Heart left ventricle (tissue), 13 donors: Measurements from ENCODE around the gene APLP2.

Experiments
- POLR2A ChIP-seq, 2 donors: fragments of 450-650 bp; IDR thresholded peaks; one replicate each; pipeline ENCODE4 v1.6.1; 2017; ENCODE audit warnings: antibody characterized with exemption in 2 of 2, mild to moderate bottlenecking in 2 of 2, moderate library complexity in 2 of 2
- TF ChIP-seq, protein P1 (sequence below), 12 donors: fragments of 200-600 bp; sonication (generic) in 4 of 12; IDR thresholded peaks; one replicate each; pipeline versions ENCODE4 v1.5.0 to v1.8.0; 2018 to 2022; ENCODE audit warnings: antibody characterized with exemption in 12 of 12, mild to moderate bottlenecking in 5 of 12
- donor health status: ischemic (EF 13 %, LVEDD 7.1; RV severe dilation, severe dysfunction).
- donor health status: DM: no; HTN: yes; CAD: no.
- donor health status: DM: no; HTN: no; CAD: no.
- donor health status: ischemic (EF 25% LVEDD 6.9; RV normal size, moderate dysfunction).
- donor health status: ischemic (EF 25% LVEDD 5.7; RV mildly dilated, moderate dysfunction).
- donor health status: ischemic (EF 35%, LVEDD 5.7; RV mildly dilated, moderate dysfunction).
- donor health status: nonischemic (EF 11% LVEDD 7.7; RV severe dilation, severe dysfunction).
- donor health status: DM: yes; HTN: yes; CAD: no.
- donor health status: PGD.
- donor health status: ischemic (EF 29% LVEDD 5.4; RV normal size, mild dysfunction).
- donor health status: nonischemic (EF 23%, LVEDD 6.1; RV moderate dilation, normal function).

DNA sequence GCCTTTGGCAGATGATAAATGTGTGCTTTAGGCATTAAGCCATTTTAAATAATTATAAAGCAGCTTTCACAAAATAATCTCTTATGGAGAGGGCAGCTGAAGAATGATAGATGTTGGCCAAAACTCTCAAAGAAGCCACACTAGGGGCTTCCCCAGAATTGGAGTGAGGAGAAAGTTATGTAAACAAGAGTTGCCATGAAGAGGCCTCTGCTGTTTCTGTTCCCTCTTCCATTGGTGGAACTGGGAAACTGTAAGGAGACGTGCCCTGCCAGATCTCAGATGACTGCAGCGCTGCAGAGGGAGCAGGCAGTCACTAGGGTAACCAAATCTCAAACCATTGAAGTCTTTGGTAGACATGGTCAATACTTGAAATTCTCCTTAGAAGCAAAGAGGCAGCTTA lies 19.4 kb upstream of the APLP2 start:
- TF ChIP-seq, protein P1, sequence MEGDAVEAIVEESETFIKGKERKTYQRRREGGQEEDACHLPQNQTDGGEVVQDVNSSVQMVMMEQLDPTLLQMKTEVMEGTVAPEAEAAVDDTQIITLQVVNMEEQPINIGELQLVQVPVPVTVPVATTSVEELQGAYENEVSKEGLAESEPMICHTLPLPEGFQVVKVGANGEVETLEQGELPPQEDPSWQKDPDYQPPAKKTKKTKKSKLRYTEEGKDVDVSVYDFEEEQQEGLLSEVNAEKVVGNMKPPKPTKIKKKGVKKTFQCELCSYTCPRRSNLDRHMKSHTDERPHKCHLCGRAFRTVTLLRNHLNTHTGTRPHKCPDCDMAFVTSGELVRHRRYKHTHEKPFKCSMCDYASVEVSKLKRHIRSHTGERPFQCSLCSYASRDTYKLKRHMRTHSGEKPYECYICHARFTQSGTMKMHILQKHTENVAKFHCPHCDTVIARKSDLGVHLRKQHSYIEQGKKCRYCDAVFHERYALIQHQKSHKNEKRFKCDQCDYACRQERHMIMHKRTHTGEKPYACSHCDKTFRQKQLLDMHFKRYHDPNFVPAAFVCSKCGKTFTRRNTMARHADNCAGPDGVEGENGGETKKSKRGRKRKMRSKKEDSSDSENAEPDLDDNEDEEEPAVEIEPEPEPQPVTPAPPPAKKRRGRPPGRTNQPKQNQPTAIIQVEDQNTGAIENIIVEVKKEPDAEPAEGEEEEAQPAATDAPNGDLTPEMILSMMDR (IDR thresholded peaks at IDR 0.05), result no peak
- no peak for TF ChIP-seq POLR2A (IDR thresholded peaks at IDR 0.05)
